Measurements from ENCODE around the gene SIGLEC7. TPM values are rescaled to one million over a fixed set of nuclear protein-coding genes. Genes with fewer than 3 reads are reported as not detected.

The SIGLEC7 gene
- total RNA-seq, 2 donors from 2014 or later: 0.42 TPM; not detected in 1

DNA sequence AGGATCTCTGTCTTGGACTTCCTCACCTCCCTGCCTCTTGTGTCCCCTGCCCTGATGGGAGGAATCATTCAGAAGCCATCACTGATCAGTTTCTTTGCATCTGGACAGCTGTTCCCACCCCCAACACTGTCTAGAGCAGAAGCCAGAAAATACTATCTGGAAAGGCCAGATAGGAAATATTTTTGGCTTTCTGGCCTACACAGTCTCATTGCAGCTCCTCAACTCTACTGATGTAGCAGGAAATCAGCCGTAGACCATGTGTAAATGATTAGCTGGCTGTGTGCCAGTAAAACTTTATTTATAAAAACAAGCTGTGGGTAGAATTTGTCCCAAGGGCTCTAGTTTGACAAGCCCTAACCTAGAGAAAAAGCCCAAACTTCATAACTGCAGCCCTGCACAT lies 5.6 kb downstream of the SIGLEC7 start:
- peaks cover 2% of the 10 kb centered on the region for H3K4me1 Mint-ChIP-seq
- peak overlapping the region; percentile 35 for H3K27ac Mint-ChIP-seq

DNA sequence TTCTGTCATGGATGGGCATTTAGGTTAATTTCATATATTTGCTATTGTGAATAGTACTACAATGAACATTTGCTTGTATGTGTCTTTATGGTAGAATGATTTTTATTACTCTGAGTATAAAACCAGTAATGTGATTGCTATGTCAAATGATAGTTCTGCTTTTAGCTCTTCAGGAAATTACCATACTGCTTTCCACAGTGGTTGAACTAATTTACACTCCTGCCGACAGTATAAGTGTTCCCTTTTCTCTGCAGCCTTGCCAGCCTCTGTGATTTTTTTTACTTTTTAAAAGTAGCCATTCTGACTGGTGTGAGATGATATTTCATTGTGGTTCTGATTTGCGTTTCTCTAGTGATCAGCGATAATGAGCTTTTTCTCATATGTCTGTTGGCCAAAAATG lies 6.5 kb downstream of the SIGLEC7 start:
- ATAC-seq: no peak

More for the DNA sequence above, 5.6 kb downstream of the SIGLEC7 start:
- DNase-seq: no peak
- no peak for ATAC-seq
- no peaks in the 10 kb centered on the region for H3K9me3 ChIP-seq (ENCODE audit: control insufficient read depth, low read length, poor library complexity, severe bottlenecking)
- no peak overlapping the region for H3K4me3 Mint-ChIP-seq
- H3K27me3 Mint-ChIP-seq: peaks cover 13% of the 10 kb centered on the region
- no peaks in the 10 kb centered on the region for H3K36me3 Mint-ChIP-seq (ENCODE audit: low read depth)

DNA sequence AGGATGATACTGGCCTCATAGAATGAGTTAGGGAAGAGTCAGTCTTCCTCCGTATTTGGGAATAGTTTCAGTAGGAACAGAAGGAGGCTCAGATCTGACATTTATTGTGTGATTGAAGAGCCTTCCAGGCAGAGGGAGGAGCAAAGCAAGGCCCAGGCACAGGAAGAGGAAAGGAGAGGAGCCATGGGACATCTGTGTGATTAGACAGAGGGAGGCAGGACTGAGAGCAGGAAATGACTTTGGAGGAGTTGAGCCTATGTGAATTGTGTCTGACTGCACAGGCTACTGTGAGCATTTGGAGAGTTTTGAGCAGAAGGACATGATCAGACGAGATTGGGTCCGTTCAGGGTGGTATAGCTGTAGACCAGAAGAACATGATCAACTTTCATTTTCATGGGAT lies 8.5 kb downstream of the SIGLEC7 start:
- no peaks in the 10 kb centered on the region for H3K9me3 ChIP-seq (ENCODE audit: control insufficient read depth, low read length, poor library complexity, severe bottlenecking)
- peaks cover 2% of the 10 kb centered on the region for H3K4me1 Mint-ChIP-seq
- no peak for ATAC-seq
- no peak overlapping the region for H3K27ac Mint-ChIP-seq
- peaks cover 22% of the 10 kb centered on the region for H3K27me3 Mint-ChIP-seq
- no peak for DNase-seq
- H3K36me3 Mint-ChIP-seq (ENCODE audit: low read depth): peaks cover 4% of the 10 kb centered on the region
- no peak overlapping the region for H3K4me3 Mint-ChIP-seq

More for the DNA sequence above, 6.5 kb downstream of the SIGLEC7 start:
- no peaks in the 10 kb centered on the region for H3K9me3 ChIP-seq (ENCODE audit: control insufficient read depth, low read length, poor library complexity, severe bottlenecking)
- Mint-ChIP-seq H3K27ac (no peak overlapping the region), H3K27me3 (peaks cover 22% of the 10 kb centered on the region), H3K4me1 (peaks cover 2% of the 10 kb centered on the region), H3K4me3 (no peak overlapping the region), H3K36me3 (ENCODE audit: low read depth) (peaks cover 2% of the 10 kb centered on the region)
- no peak for DNase-seq

DNA sequence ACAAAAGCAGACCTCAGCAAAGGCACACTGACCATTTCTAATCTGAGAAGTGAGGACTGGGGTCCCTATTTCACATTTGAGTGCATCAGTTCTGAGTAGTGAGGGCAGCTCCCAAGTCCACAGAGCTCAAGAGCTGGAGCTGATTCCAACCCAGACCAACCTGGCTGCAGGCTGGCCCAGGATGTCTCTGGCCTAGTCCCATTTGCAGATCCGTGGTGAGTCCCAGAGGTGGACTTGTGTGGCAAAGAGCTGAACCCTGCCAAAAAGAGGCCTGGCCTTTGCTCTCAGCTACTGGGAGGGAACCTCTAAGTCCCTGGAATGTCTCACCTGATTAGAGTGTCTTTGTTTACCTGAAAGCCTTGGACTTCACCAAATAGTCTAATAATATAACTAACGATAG lies 14.6 kb downstream of the SIGLEC7 start:
- DNase-seq (no peak), ATAC-seq (no peak)
- no peak overlapping the region for H3K4me3 Mint-ChIP-seq
- H3K4me1 Mint-ChIP-seq: peaks cover 11% of the 10 kb centered on the region
- no peak overlapping the region for H3K27ac Mint-ChIP-seq
- peaks cover 36% of the 10 kb centered on the region for H3K27me3 Mint-ChIP-seq
- no peaks in the 10 kb centered on the region for H3K9me3 ChIP-seq (ENCODE audit: control insufficient read depth, low read length, poor library complexity, severe bottlenecking)
- H3K36me3 Mint-ChIP-seq (ENCODE audit: low read depth): peaks cover 6% of the 10 kb centered on the region

DNA sequence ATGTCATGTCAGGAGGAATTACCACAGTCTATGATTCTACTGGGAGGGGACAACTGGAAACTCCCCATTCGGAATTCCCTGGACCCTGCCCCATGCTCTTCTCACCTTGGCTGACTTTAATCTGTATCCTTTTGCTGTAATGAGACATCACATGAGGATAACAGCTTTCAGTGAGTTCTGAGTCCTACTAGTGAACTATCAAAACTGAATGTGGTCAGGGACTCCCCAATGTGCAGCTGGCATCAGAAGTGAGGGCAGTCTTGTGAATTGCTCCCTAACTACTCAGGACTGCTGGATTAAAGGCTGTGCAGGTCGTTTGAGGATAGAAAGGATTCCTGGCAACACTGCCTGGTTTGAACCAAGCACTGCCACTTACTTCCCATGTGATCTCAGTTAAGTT lies 15.2 kb downstream of the SIGLEC7 start:
- no peaks in the 10 kb centered on the region for H3K9me3 ChIP-seq (ENCODE audit: control insufficient read depth, low read length, poor library complexity, severe bottlenecking)
- no peak overlapping the region for H3K27ac Mint-ChIP-seq
- H3K4me3 Mint-ChIP-seq: no peak overlapping the region
- H3K27me3 Mint-ChIP-seq: peaks cover 36% of the 10 kb centered on the region
- H3K4me1 Mint-ChIP-seq: peaks cover 11% of the 10 kb centered on the region
- DNase-seq (no peak), ATAC-seq (no peak)
- peaks cover 6% of the 10 kb centered on the region for H3K36me3 Mint-ChIP-seq (ENCODE audit: low read depth)

GRCh38 chr19:51158474-51159129 lies 16.5 kb downstream of the SIGLEC7 start:
- H3K27me3 Mint-ChIP-seq: peaks cover 34% of the 10 kb centered on the region
- H3K4me1 Mint-ChIP-seq: peaks cover 11% of the 10 kb centered on the region
- ATAC-seq (peak; percentile 69), DNase-seq (peak; percentile 35 to 63 (median 37))
- peaks cover 6% of the 10 kb centered on the region for H3K36me3 Mint-ChIP-seq (ENCODE audit: low read depth)
- no peak overlapping the region for H3K4me3 Mint-ChIP-seq
- H3K9me3 ChIP-seq (ENCODE audit: control insufficient read depth, low read length, poor library complexity, severe bottlenecking): no peaks in the 10 kb centered on the region
- H3K27ac Mint-ChIP-seq: no peak overlapping the region

DNA sequence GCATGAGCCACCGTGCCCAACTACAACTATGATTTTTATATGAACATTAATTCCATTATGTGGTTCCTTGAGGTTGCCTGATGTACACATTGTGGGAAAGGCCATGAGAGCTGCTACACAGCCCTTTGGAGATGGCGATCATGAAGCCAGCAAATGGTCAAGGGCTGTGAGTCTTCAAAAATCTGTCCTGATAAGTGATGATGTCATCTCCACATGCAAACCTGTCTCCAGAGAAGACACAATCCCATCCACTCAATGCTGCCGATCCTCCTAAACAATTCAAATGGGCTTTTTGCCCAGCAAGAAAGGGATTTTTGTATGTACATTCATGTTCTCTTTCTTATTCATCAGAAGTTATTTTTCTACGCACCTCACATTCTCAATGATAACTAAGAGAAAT lies 17.6 kb downstream of the SIGLEC7 start:
- DNase-seq: no peak
- Mint-ChIP-seq H3K27ac (no peak overlapping the region), H3K27me3 (peaks cover 39% of the 10 kb centered on the region), H3K4me3 (no peak overlapping the region), H3K4me1 (peaks cover 11% of the 10 kb centered on the region), H3K36me3 (ENCODE audit: low read depth) (peaks cover 6% of the 10 kb centered on the region)
- no peak for ATAC-seq
- H3K9me3 ChIP-seq (ENCODE audit: control insufficient read depth, low read length, poor library complexity, severe bottlenecking): no peaks in the 10 kb centered on the region

GRCh38 chr19:51161266-51161665 lies 19.2 kb downstream of the SIGLEC7 start:
- peak overlapping the region; percentile 27 for H3K27ac Mint-ChIP-seq
- no peak overlapping the region for H3K4me3 Mint-ChIP-seq

DNA sequence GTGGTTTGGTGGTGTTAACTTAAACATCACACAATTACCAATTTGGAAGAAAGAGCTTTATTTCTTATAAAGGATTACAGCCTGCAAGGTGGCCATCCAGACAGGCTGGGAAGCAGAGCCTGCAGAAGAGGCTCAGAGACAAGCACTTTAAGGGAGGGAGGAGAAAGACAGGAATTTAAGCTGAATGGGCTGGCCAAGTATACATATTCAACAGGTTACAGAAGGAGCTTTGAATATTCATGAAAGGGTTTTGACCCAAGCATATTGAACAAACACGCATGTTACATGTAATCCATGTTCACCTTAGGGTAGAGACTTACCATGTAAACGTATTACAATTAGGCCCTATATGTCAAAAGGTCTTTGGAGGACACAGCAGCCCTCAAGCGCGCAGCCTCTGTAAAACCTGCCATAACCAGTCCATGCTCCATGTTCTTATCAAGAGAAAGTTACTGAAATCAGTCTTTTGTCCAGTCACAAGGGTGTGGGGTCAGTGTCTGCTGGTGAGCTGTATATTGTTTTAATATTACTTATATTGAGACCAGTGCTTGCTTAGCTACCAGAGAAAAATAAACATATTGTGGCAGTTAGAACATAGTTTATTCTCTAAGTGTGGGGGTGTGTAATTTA lies 19.9 kb downstream of the SIGLEC7 start:
- ATAC-seq (no peak), DNase-seq (no peak)
- Mint-ChIP-seq H3K27me3 (peaks cover 20% of the 10 kb centered on the region), H3K36me3 (ENCODE audit: low read depth) (peaks cover 2% of the 10 kb centered on the region), H3K4me3 (no peak overlapping the region), H3K4me1 (peaks cover 14% of the 10 kb centered on the region), H3K27ac (peak overlapping the region; percentile 27)
- no peaks in the 10 kb centered on the region for H3K9me3 ChIP-seq (ENCODE audit: control insufficient read depth, low read length, poor library complexity, severe bottlenecking)

More at GRCh38 chr19:51161266-51161665, 19.2 kb downstream of the SIGLEC7 start:
- Mint-ChIP-seq H3K27me3 (peaks cover 23% of the 10 kb centered on the region), H3K36me3 (ENCODE audit: low read depth) (peaks cover 3% of the 10 kb centered on the region), H3K4me1 (peaks cover 11% of the 10 kb centered on the region)
- DNase-seq: no peak
- H3K9me3 ChIP-seq (ENCODE audit: control insufficient read depth, low read length, poor library complexity, severe bottlenecking): no peaks in the 10 kb centered on the region
- no peak for ATAC-seq

DNA sequence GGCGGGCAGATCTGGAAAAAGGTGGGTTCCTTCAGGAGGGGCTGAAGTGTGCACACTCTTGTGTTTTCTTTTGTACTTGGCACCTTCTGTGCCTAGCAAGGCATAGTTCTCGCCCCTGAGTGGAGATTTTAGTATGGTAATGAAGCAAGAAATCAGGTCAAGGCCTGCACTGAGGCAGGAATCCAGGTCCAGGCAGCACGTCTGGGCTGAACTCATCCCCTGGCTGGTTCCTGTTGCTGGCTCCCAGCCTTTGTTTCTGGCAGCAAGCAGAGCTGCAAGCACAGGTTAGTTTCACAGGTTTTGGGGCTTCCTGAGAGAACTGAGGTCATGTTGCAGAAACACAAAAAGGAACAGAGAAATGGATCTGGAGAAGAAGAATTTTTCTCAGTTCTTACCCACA lies 21.2 kb downstream of the SIGLEC7 start:
- no peak for DNase-seq
- Mint-ChIP-seq H3K4me1 (peaks cover 20% of the 10 kb centered on the region), H3K27ac (no peak overlapping the region), H3K36me3 (ENCODE audit: low read depth) (peaks cover 2% of the 10 kb centered on the region), H3K27me3 (peaks cover 27% of the 10 kb centered on the region), H3K4me3 (no peak overlapping the region)
- no peak for ATAC-seq
- no peaks in the 10 kb centered on the region for H3K9me3 ChIP-seq (ENCODE audit: control insufficient read depth, low read length, poor library complexity, severe bottlenecking)

GRCh38 chr19:51164215-51164614 lies 22.1 kb downstream of the SIGLEC7 start:
- no peak for DNase-seq
- no peaks in the 10 kb centered on the region for H3K9me3 ChIP-seq (ENCODE audit: control insufficient read depth, low read length, poor library complexity, severe bottlenecking)
- no peak for ATAC-seq
- Mint-ChIP-seq H3K4me1 (peaks cover 12% of the 10 kb centered on the region), H3K27me3 (peaks cover 30% of the 10 kb centered on the region), H3K27ac (no peak overlapping the region), H3K4me3 (no peak overlapping the region), H3K36me3 (ENCODE audit: low read depth) (peaks cover 2% of the 10 kb centered on the region)

GRCh38 chr19:51166846-51167490 lies 24.9 kb downstream of the SIGLEC7 start:
- H3K27ac Mint-ChIP-seq: peak overlapping the region; percentile 59
- peaks cover 2% of the 10 kb centered on the region for H3K36me3 Mint-ChIP-seq (ENCODE audit: low read depth)
- peaks cover 42% of the 10 kb centered on the region for H3K27me3 Mint-ChIP-seq
- no peaks in the 10 kb centered on the region for H3K9me3 ChIP-seq (ENCODE audit: control insufficient read depth, low read length, poor library complexity, severe bottlenecking)
- no peak for DNase-seq
- H3K4me3 Mint-ChIP-seq: peak overlapping the region; percentile 75
- peak; percentile 59 for ATAC-seq
- peaks cover 10% of the 10 kb centered on the region for H3K4me1 Mint-ChIP-seq

DNA sequence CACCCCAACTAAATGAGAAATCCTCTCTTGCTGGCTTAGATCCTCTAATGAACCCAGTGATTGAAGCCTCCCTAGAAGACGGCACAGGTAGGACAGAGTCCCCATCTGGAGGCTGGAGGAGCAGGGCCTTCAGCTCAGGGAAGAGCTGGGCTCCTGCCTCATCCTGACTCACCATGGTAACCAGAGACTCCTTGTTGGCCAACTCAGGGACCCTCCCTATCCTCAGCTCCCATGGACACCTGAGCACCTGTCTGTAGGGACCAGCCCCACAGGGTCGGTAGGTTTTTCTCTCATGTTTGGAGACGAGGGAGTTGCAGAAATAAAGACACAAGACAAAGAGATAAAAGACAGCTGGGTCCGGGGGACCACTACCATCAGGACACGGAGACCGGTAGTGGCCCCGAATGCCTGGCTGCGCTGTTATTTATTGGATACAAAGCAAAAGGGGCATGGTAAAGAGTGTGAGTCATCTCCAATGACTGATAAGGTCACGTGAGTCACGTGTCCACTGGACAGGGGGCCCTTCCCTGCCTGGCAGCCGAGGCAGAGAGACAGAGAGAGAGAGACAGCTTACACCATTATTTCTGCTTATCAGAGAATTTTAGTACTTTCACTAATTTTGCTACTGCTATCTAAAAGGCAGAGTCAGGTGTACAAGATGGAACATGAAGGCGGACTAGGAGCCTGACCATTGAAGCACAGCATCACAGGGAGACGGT lies 26.6 kb downstream of the SIGLEC7 start:
- no peak for ATAC-seq
- peaks cover 33% of the 10 kb centered on the region for H3K27me3 Mint-ChIP-seq
- no peaks in the 10 kb centered on the region for H3K9me3 ChIP-seq (ENCODE audit: control insufficient read depth, low read length, poor library complexity, severe bottlenecking)
- no peak overlapping the region for H3K27ac Mint-ChIP-seq
- DNase-seq: no peak
- peaks cover 10% of the 10 kb centered on the region for H3K4me1 Mint-ChIP-seq
- H3K4me3 Mint-ChIP-seq: peak overlapping the region; percentile 43
- no peaks in the 10 kb centered on the region for H3K36me3 Mint-ChIP-seq (ENCODE audit: low read depth)
